Epidermal melanocyte (primary cell): ENCODE data around the gene MGAT4A.
"Not testable (repeated sequence)": the region's sequence is repeated elsewhere in the genome, so short reads cannot be mapped to it uniquely, and the experiment has no call there.

Experiments used
- DNase-seq: peaks from one replicate; pipeline ENCODE4 v3.0.0; 2011; ENCODE audit warnings: low spot score; ENCODE audit not compliant: insufficient read length

Gene MGAT4A

DNA sequence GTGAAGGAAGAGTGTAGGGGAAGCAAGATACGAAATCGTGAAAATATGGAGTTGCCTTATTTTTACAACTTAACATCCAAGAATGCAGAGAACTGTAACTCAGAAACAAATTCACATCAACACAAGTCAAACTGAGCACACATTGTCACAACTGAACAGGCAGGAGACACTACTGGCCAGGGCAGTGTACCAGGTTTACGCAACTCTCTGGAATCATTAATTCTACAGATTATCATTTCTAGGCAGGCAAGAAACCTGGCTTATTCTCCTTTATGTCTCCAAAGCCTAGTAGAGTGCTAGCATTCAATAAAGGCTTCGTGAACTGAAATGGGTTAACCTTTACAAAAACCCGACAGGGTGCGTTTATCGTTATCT, 123.2 kb downstream of the MGAT4A start:
- DNase-seq = no peak

DNA sequence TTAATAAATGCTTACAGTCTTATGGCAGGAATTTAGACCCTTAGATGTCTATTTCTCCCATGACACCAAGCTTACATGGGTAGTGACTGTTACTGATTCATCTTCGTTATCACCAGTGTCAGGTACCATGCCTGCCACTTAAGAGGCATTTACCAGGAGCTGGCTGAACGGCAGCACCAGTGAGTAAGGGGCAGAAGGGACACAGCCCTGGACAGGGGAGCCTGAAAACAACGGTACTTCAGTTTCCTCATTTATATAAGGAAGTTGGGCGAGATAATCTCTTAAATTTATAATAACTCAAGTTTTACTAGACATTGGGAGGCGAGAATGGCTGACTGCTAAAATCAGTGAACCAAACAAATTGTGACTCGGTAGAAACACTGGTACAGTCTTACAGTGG, 123.8 kb downstream of the MGAT4A start:
- DNase-seq = no peak

DNA sequence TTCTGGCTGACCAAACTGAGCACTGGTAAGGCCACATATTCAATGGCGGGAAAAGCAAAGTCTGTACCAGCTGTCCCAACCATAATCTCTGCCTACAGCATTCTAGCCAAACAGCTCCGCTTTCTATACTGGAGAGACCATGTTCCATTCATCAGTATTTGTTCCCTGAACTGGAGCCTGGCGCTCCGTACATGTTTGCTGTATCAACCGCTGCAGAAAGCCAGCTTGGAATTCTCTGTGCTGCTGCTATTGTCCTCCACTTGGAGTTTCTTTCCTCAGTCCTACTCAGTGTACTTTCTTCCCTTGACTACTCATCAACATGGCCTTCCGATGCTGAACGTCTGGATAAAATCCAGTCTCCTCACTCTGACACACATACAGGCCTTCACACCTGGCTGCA, 124.5 kb downstream of the MGAT4A start:
- DNase-seq = no peak

DNA sequence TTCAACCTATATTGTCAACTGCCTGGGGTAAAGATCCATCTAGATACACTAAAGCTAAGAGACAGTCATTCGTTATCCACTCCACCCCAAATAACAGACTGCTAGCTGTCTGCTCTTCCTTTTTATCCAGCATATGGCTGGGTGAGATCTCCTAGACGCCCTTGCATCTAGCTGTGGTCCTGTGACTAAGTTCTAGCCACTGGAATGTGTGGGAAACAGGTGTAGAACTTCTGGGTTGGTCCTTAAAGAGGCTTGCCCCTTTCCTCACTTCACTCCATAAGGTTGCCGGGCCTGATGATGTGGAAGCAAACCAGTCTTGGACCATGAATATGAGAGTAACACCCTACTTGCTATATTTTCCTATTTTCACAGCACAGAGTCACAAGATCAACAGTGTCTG, 125.9 kb downstream of the MGAT4A start:
- no peak for DNase-seq

DNA sequence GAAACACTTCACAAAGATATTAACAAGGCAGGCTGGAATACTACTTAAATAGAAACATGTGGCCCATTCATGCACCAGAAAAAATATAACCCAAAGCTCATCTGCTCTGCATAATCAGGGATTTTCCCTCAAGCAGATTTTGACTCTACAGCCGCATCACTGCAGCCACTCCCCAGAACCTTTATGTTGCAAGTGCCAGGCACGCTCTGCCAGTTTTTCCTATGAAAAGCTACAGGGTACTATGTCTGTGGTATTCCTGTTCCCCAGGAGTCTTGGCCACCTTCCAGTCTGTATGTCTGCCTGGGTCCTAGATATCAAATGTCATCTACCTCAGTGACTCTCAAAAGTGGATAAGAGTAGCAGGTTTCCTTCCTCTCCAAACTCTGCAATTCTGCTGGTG, 126.4 kb downstream of the MGAT4A start:
- DNase-seq = no peak

DNA sequence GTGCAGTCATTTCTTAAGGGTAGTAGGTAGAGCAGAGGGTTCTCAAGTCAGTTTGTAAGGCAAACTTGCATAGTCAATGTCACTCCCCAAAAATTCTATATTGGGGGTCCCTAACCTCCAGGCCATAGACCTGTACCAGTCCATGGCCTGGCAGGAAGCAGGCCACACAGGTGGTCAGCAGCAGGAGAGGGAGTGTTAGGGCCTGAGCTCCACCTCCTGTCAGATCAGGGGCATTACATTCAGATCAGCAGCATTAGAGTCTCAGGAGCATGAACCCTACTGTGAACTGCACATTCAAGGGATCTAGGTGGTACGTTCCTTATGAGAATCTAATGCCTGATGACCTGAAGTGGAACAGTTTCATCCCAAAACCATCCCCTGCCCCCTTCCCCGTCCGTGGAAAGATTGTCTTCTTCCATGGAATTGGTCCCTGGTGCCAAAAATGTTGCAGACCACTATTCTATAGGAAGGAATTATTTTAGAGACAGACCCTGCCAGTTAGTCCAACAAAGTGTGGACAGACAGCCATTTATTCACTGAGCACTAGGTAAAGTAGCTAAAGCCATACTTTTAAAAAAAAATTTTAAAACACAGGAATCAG, 129.3 kb downstream of the MGAT4A start:
- DNase-seq = no peak

DNA sequence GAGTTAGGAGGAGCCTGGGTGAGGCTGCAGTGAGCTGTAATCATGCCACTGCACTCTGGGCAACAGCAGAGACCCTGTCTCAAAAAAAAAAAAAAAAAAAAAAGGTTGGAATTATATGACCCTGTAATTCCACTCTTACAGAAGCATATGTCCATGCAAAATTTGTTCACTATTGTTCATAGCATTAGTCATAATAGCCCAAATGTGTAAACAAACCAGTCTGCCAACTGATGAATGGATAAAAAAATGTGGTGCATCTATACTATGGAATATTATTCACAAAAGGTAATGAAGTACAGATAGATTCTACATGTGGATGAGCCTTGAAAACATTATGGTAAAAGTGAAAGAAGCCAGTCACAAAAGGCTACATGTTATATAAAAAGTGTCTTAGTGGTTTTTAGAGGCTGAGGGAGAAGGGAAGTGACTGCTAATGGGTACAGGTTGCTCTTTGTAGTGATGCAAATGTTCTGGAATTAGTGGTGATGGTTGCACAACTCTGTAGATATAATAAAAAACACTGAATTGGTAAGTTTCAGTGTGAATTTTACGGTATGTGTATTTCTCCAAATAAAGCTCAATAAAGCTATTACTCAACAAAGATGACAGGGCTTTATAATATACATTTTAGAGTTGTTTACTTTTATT, 132.0 kb downstream of the MGAT4A start:
- DNase-seq = no peak

DNA sequence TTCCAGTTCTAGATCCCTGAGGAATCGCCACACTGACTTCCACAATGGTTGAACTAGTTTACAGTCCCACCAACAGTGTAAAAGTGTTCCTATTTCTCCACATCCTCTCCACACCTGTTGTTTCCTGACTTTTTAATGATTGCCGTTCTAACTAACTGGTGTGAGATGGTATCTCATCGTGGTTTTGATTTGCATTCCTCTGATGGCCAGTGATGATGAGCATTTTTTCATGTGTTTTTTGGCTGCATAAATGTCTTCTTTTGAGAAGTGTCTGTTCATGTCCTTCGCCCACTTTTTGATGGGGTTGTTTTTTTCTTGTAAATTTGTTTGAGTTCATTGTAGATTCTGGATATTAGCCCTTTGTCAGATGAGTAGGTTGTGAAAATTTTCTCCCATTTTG, 136.3 kb downstream of the MGAT4A start:
- not testable (repeated sequence) for DNase-seq

DNA sequence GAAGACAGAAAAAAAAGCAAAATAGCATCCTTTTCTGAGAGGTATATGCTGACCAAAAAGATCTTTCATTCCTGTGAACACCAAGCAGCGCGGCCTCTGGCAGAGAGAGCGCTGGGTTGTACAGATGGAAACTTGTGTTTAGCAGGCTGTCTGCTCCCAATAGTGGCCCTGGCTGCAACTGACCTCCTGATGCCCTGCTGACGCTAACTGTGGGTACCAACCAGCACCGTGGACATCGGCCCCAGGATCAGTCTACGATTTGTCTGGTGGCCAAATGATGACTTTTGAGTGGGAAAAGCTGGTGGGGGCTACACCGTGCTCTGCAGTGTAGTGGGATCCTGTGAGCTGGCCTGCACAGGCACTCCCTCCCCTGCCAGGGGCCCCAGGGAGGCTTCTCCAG, 138.4 kb downstream of the MGAT4A start:
- DNase-seq = no peak

DNA sequence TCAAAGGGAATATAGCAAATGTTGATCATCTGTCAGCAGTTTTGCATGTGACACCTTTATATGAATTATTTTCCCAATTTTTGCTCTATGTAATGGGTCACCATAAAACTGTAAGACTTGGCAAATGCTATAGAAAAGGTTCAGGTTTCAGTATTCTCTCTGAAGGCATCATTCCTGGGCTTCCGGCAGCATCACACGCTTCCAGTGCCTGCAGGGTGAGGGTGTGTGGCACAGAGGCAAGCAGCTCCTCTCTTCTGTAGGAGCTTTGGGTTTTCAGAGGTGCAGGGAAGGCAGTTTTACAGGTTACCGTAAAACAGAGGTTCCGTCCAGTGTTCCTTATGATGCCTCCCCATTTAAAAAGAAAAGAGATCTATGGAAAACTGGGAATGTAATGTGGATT, 141.4 kb downstream of the MGAT4A start:
- DNase-seq = no peak

DNA sequence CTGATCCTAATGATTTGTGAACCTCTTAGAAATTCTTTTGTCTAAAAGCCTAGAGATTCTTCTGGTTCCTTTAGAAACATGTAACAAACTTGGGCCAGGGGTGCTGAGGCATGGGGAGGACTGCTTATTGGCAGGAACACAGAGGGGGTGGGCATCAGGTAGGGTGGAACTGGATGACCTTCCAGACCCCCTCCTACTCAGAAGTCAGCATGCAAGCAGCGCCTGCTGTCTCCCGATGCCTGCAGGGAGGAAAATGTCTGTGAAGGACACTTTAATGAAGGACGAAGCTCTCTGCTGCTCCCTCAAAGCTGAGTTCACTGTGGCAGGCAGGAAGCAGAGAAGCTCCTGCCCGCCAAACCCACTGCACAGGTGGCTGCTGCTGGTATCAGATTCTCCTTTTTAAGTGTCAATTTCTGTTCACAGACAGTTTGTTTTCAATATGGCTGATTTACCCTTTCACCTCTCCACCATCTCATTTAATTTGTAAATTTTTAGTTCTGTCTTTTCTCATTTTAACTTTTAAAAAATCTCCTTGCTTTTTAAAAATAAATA, 142.0 kb downstream of the MGAT4A start:
- DNase-seq = no peak

DNA sequence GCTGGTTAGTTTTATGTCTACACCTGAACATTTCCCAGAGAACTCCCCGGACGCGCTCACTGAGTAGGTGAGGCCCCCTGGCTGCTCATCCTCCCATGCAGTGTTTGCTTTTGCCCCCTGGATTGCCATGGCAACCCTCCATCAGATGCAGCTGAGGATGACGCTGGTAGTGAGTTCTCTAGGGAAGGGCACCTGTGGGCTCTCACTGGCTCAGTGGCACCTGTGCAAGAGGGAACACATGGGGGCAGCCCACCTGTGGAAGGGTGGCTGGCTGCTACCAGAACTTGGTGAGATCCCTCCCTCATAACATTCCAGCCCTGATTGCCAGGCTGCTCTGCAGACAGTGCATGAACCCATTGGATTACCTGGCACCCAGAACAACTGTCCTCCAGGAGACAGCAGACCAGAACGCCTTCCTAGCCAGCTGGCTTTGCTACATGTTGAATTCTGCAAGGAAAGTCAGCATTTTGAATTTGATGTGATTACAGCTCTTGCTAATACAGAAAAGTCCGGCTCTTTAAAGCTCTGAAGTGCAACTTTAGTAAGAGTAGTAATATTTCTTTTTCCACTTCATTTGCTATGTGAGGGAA, 144.3 kb downstream of the MGAT4A start:
- no peak for DNase-seq

DNA sequence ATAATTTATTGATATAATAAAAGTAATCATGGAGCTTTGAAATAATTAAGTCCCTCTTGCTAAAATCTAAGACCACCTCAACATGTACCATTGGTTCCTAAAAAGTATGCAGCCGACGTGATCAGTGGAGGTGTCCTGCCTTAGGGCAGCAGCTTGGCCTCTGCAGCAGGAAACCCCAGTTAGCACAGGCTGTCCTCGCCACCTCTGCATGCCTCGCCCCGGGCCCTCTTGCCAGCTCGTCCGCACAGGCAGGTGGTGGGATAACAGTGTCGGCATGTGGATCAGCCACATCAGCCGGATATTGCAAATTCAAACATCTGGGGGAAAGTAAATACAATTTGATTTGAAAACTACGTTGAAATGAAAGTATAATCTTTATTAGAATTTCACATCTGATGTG, 145.5 kb downstream of the MGAT4A start:
- no peak for DNase-seq

DNA sequence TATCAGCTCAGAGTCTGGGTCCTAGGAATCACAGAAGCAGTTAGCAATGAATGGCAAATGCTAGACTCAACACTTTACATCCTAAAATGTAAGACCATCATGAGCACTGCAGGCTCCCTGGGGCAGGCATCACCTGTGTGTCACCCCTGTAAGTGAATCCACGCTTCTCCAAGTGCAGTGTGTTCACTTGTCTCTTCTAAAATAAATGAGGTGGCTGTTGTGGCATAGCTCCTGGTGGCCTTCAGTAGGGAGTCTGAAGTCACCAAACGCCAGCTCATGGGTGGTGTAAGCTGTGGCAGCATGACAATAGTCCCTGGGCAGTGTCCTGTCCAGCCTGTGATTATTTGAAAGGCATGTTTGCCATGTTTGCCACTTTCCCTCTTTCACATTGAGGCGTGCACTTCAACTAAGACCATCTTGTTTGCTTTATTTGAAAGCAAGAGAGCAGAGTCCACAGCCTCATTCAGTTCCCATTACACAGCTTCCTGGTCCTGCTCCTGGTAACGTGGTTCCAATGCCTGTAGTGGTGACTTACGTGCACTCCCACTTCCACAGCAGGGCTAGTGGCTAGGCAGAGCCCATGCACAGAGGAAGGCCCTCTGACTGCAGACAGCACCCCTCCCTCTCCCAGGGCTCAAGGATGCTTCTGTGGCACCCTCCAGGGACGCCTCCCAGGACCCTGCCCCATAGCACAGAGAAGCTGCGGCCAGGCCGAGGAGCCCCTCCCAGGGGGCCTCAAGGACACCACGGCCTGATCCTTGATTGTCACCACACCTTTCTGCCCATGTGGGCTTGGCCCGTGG, 146.9 kb downstream of the MGAT4A start:
- DNase-seq = no peak

DNA sequence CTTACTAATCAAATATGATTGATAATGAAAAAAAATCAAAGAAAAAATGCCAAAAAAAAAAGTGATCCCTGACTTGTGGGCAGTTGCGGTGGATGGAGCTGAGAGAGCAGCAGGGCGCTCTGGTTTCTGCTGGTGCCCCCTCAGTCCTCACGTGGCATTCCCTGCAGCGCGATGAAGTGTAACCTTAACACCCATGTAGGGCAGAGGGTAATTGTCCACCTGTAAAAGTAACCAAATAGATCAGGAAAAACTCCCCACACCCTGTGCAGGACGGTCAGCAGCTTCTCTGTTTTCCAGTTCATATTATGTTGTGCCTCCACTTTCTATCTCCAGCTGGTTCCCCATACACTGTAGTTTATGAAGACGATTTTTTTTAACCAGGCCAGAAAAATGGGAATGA, 147.7 kb downstream of the MGAT4A start:
- no peak for DNase-seq

DNA sequence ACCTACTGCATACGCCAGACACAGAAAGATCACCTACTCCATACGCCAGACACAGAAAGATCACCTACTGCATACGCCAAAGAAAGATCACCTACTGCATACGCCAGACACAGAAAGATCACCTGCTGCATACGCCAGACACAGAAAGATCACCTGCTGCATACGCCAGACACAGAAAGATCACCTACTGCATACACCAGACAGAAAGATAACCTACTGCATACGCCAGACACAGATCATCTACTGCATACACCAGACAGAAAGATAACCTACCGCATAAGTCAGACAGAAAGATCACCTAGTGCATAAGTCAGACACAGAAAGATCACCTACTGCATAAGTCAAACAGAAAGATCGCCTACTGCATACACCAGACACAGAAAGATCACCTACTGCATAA, 148.4 kb downstream of the MGAT4A start:
- no peak for DNase-seq

DNA sequence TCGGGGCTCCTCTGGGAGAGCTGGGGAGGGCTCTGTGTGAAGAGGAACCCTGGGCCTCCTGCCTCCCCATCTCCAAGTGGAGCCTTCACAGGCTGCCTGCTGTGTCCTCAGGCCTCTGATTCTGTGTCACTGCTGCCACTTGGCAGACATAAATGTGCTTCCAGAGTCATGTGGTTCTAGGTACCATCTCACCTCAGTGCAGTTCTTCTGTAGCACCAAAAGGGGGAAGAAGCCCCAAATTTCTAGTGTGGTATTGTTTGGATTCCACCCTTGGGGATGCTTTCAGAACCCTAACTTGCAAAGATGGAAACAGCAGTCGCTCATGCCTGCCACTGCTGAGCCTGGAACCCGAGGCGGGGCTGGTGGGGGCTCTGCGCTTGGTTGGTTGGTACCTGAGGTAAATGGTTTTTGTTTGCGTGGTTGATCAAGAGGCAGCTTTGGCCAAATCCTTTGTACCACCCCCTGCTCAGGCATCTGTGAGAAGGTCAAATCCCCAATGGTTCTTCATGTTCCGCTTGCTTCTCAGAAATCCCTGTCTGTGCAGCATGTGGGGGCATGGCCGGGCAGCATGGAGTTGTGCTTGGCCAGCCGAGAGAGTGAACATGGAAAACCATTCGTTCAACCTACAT, 150.2 kb downstream of the MGAT4A start:
- DNase-seq = no peak

DNA sequence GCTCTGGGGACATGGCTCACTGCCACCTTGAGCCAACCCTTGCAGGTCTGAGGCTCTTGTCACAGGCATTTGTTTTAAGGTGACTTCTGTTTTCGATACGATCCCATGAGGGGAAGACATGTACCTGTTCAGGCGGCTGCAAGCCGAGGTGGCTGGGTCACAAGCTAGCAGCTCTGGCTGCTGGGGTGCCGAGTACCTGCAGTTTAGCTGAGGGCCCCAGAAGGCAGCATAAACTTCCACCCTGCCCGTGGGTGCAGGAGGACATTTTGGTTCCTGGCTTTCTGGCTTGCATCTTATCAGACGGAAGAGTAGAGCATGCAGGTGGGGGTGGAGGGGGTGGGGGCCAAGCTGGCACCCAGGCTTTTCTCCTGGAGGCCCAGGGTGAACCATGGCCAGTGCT, 151.0 kb downstream of the MGAT4A start:
- DNase-seq = no peak

DNA sequence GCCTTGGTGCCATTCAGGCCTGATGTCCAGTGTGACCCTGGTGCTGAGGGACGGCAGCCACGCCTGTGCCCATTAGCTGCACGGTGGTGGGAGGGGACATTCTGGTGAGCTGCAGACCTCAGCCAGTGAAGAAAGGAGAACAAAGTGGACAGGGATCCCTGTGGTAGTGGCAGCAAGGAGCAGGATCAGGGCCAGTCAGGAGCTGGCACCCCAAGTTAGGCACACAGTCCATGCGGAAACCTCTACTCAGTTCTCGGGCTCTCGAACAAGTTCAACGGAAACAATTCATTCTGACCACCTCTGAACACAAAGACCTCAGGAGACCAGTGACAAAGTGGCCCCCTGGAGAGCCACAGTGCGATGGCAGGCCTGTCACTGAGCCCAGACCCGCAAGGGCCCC, 152.7 kb downstream of the MGAT4A start:
- DNase-seq = no peak

DNA sequence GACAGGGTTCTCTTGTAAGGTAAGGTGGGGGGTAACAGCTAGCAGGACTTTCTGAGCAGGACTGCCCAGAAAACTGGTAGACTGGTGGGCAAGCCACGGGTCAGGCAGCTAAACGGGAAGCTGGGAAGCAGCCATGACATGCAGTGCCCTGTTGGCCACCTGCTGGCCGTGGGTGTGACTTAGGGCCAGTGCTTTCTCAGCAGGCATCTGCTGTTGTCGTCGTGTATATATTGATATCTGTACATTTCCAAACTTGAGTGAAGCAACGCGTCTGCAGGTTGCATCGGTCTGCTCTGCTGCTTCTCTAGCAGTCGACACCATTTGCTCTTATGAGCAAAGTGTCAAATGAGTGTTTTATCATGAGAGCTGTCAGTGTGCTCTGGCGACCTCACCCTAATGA, 153.6 kb downstream of the MGAT4A start:
- DNase-seq = no peak

DNA sequence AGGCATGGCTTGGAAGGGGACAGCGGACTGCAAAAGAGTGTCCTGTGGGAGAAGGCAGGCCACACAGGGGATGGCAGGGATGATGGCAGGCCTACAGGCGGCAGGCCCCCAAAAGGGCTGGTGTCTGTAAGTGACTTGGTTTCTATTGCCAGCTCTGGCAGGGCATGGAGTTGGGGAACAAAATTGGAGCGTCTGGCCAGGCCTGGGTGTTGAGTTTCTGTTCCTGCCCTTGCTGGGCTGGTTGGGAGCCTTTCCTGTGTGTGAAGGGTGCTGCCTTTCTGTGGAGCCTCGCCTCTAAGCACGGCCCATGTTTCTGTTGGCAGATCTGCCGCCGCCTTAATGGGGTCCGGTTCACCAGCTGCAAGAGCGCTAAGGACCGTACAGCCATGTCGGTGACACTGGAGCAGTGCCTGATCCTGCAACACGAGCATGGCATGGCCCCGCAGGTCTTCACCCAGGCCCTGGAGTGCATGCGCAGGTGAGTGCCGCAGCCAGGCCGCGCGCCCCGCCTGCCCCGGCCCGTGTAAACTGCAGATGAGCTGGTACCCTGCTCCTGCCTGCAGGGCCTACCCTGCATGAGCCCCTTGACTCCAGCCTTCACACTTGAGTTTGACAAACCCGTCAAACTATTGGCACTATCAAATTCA, 154.1 kb downstream of the MGAT4A start:
- no peak for DNase-seq
